PC-3 (cell line): ENCODE data around the gene NHS. TPM values are rescaled to one million over a fixed set of nuclear protein-coding genes. Genes with fewer than 3 reads are reported as not detected.

Source experiments
- ATAC-seq: fragments of 200-7000 bp; cut with Tn5 transposase; 2 replicates; pipeline ENCODE4 v1.9.1; 2020; ENCODE audit warnings: mild to moderate bottlenecking, moderate library complexity
- BruUV-seq: library from RNA; stranded (reverse); fragments of 400-500 nt; replicated peaks from 2 replicates; lab custom pipeline; 2021; lab: Mats Ljungman, UMichigan
- CTCF ChIA-PET: fragments of 300-600 bp; sonication (Branson Sonifier 250); formaldehyde crosslinking; loops from one replicate; lab custom pipeline; 2022; ENCODE audit warnings: antibody characterized with exemption; lab: Charles Lee
- POLR2A ChIA-PET: fragments of 300-600 bp; sonication (Branson Sonifier 250); formaldehyde crosslinking; loops from one replicate; lab custom pipeline; 2022; ENCODE audit warnings: antibody characterized with exemption; ENCODE audit not compliant: unreplicated experiment; lab: Charles Lee
- DNase-seq: peaks from one replicate; pipeline ENCODE4 v3.0.0-alpha.2; 2015
- H2AFZ ChIP-seq: fragments of 300-600 bp; sonication (generic); 2 replicates; pipeline ENCODE4 v1.6.0; 2016; ENCODE audit warnings: antibody characterized with exemption, low read length
- H3F3A ChIP-seq: fragments of 300-600 bp; sonication (generic); one replicate; pipeline ENCODE4 v1.6.0; 2017; ENCODE audit warnings: antibody characterized with exemption, low read length, control low read depth, mild to moderate bottlenecking; ENCODE audit not compliant: unreplicated experiment
- H3K27ac ChIP-seq: fragments of 300-600 bp; sonication (generic); 2 replicates; pipeline ENCODE4 v1.5.1; 2016; ENCODE audit warnings: mild to moderate bottlenecking, low read length
- H3K27me3 ChIP-seq: fragments of 300-600 bp; sonication (generic); 2 replicates; pipeline ENCODE4 v1.6.1; 2016; ENCODE audit warnings: low read length, mixed read lengths
- H3K36me3 ChIP-seq: fragments of 300-600 bp; sonication (generic); 2 replicates; pipeline ENCODE4 v1.6.1; 2016; ENCODE audit warnings: low read depth, mixed run types, low read length, mixed read lengths
- H3K4me1 ChIP-seq: fragments of 300-600 bp; sonication (generic); 2 replicates; pipeline ENCODE4 v1.5.1; 2016; ENCODE audit warnings: low read length; ENCODE audit not compliant: insufficient read depth
- H3K4me2 ChIP-seq: fragments of 300-600 bp; sonication (generic); 2 replicates; pipeline ENCODE4 v1.6.0; 2016; ENCODE audit warnings: low read length
- H3K4me3 ChIP-seq: fragments of 300-600 bp; sonication (generic); 2 replicates; pipeline ENCODE4 v1.5.1; 2016; ENCODE audit warnings: mild to moderate bottlenecking, low read length, mixed read lengths
- H3K79me2 ChIP-seq: fragments of 300-600 bp; sonication (generic); 2 replicates; pipeline ENCODE4 v1.6.1; 2017; ENCODE audit warnings: low read length, mixed read lengths
- H3K9ac ChIP-seq: fragments of 300-600 bp; sonication (generic); 2 replicates; pipeline ENCODE4 v1.6.0; 2016; ENCODE audit warnings: mild to moderate bottlenecking, low read length
- H3K9me2 ChIP-seq: fragments of 300-600 bp; sonication (generic); replicated peaks from 2 replicates; pipeline ENCODE4 v1.6.1; 2016; ENCODE audit warnings: mixed run types, low read length, mixed read lengths
- H3K9me3 ChIP-seq: fragments of 300-600 bp; sonication (generic); 2 replicates; pipeline ENCODE4 v1.6.1; 2016; ENCODE audit warnings: low read length, mixed read lengths
- H4K20me1 ChIP-seq: fragments of 300-600 bp; sonication (generic); 2 replicates; pipeline ENCODE4 v1.6.1; 2016; ENCODE audit warnings: low read length, mixed read lengths
- CTCF ChIP-seq: fragments of 300-600 bp; sonication (generic); conservative IDR thresholded peaks from 2 replicates; pipeline ENCODE4 v1.5.1; 2017; ENCODE audit warnings: antibody characterized with exemption, low read depth, mild to moderate bottlenecking, low read length
- EZH2 ChIP-seq: fragments of 300-600 bp; sonication (generic); IDR thresholded peaks from one replicate; pipeline ENCODE4 v1.6.1; 2017; ENCODE audit warnings: antibody characterized with exemption, mild to moderate bottlenecking, low read length; ENCODE audit not compliant: unreplicated experiment
- EZH2phosphoT487 ChIP-seq: fragments of 300-600 bp; sonication (generic); IDR thresholded peaks from 2 replicates; pipeline ENCODE4 v1.6.1; 2018; ENCODE audit warnings: mild to moderate bottlenecking, antibody characterized with exemption, low read length, borderline replicate concordance
- intact Hi-C: fragments of 100-400 bp; cut with micrococcal nuclease; formaldehyde crosslinking; loops from 2 replicates; pipeline ENCODE4 v1.9.0; 2023
- total RNA-seq: library from RNA; depleted of rRNA; stranded (reverse); fragments of >200 nt; gene quantifications from 2 replicates; pipeline ENCODE4 v1.2.3, GENCODE V29; 2014

NHS gene
- total RNA-seq, 1 experiment from 2014 or later, result 4.9 TPM

GRCh38 chrX:17472424-17472823 is 97.4 kb downstream of the NHS start:
- H3K9me2 ChIP-seq, result no peaks in the 10 kb centered on the region

GRCh38 chrX:17473021-17473420 is 98.0 kb downstream of the NHS start:
- H3K9ac ChIP-seq, result no peak overlapping the region
- DNase-seq (no peak), ATAC-seq (no peak)
- H3K79me2 ChIP-seq, result 0 out of 2 replicates have a peak, but pooled peaks cover 4% of the 10 kb centered on the region
- no peak overlapping the region for H3K27ac ChIP-seq
- H3K4me3 ChIP-seq, result no peak overlapping the region
- intact Hi-C loops, result no loop called here
- H3K4me1 ChIP-seq, result peaks cover 26% of the 10 kb centered on the region
- ChIA-PET POLR2A (no interaction called here), CTCF (no interaction called here)
- H3K9me3 ChIP-seq, result no peaks in the 10 kb centered on the region
- TF ChIP-seq EZH2 (no peak), EZH2phosphoT487 (no peak), CTCF (no peak)
- no peak overlapping the region for H2AFZ ChIP-seq
- no peaks in the 10 kb centered on the region for H3K36me3 ChIP-seq
- no peaks in the 10 kb centered on the region for H3F3A ChIP-seq
- no TSS peak for BruUV-seq
- H3K9me2 ChIP-seq, result no peaks in the 10 kb centered on the region
- H3K27me3 ChIP-seq, result no peaks in the 10 kb centered on the region
- H4K20me1 ChIP-seq, result no peaks in the 10 kb centered on the region
- no peak overlapping the region for H3K4me2 ChIP-seq

More at GRCh38 chrX:17472424-17472823, 97.4 kb downstream of the NHS start:
- CTCF ChIA-PET, result no interaction called here
- Histone ChIP-seq H3K27me3 (no peaks in the 10 kb centered on the region), H3K4me3 (no peak overlapping the region), H3K4me1 (peaks cover 26% of the 10 kb centered on the region), H3K4me2 (no peak overlapping the region), H3K9ac (no peak overlapping the region), H3K9me3 (no peaks in the 10 kb centered on the region), H3K79me2 (0 out of 2 replicates have a peak, but pooled peaks cover 4% of the 10 kb centered on the region), H3K36me3 (no peaks in the 10 kb centered on the region), H4K20me1 (no peaks in the 10 kb centered on the region), H3K27ac (no peak overlapping the region), H2AFZ (no peak overlapping the region), H3F3A (no peaks in the 10 kb centered on the region)
- POLR2A ChIA-PET, result no interaction called here
- no peak for DNase-seq
- intact Hi-C loops, result no loop called here
- no TSS peak for BruUV-seq
- TF ChIP-seq EZH2 (no peak), EZH2phosphoT487 (no peak), CTCF (no peak)
- no peak for ATAC-seq

DNA sequence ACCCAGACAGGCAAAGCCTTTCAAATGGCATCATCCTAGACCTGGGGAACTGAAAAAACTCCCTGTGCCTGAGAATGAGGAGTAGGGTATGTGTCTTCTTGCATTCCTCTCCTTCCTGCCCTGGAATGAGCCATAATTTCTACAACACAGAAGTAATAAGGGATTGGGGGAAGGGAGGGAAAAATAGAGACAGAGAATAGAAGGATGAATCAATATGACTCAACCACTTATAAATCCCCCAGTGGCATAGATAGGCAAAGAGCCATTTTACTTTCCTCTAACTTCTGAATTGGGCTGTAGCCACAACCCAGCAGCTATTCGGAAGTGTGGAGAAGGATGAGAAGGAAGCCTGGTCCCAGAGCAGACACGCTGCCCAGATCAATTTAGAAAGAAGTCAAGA is 99.9 kb downstream of the NHS start:
- peak overlapping the region; percentile 26; the same call in 1 of the 2 replicates for H3K9ac ChIP-seq
- no peaks in the 10 kb centered on the region for H3F3A ChIP-seq
- no peaks in the 10 kb centered on the region for H3K9me3 ChIP-seq
- H3K36me3 ChIP-seq, result no peaks in the 10 kb centered on the region
- DNase-seq, result peak; percentile 82
- intact Hi-C loops, result no loop called here
- H2AFZ ChIP-seq, result no peak overlapping the region
- H3K4me1 ChIP-seq, result peaks cover 26% of the 10 kb centered on the region
- H3K4me2 ChIP-seq, result peak overlapping the region; percentile 24
- no peaks in the 10 kb centered on the region for H4K20me1 ChIP-seq
- H3K4me3 ChIP-seq, result no peak overlapping the region
- BruUV-seq, result no TSS peak
- ChIA-PET POLR2A (no interaction called here), CTCF (no interaction called here)
- ATAC-seq, result peak; percentile 81
- 0 out of 2 replicates have a peak, but pooled peaks cover 4% of the 10 kb centered on the region for H3K79me2 ChIP-seq
- TF ChIP-seq EZH2 (no peak), EZH2phosphoT487 (no peak), CTCF (no peak)
- H3K27ac ChIP-seq, result peak overlapping the region; percentile 77
- H3K9me2 ChIP-seq, result no peaks in the 10 kb centered on the region
- H3K27me3 ChIP-seq, result no peaks in the 10 kb centered on the region
